Fibroblast of villous mesenchyme (primary cell): ENCODE data around the gene CCDC12. TPM values are rescaled to one million over a fixed set of nuclear protein-coding genes. Genes with fewer than 3 reads are reported as not detected.

ENCODE experiments used
- DNase-seq: peaks from one replicate; pipeline ENCODE4 v3.0.0-alpha.2; 2010; ENCODE audit warnings: low read depth
- H3K4me3 ChIP-seq: 2 replicates; pipeline ENCODE4 v1.5.1; 2011; ENCODE audit warnings: low read depth, mild to moderate bottlenecking, low read length
- CTCF ChIP-seq: IDR thresholded peaks from 2 replicates; pipeline ENCODE4 v1.5.1; 2012; ENCODE audit warnings: low read depth, mild to moderate bottlenecking, low read length; ENCODE audit not compliant: insufficient read depth
- total RNA-seq: library from RNA; depleted of rRNA; stranded (reverse); fragments of >200 nt; gene quantifications from 2 replicates; pipeline ENCODE4 v1.2.3, GENCODE V29; 2012

Gene CCDC12
- total RNA-seq, 1 donor = 18.6 TPM

- no peak overlapping the region for H3K4me3 ChIP-seq
- TF ChIP-seq CTCF = no peak
- DNase-seq = no peak
These were observed 1.8 kb upstream of the CCDC12 start for GRCh38 chr3:46978381-46978780.

- DNase-seq = no peak
- no peak overlapping the region for H3K4me3 ChIP-seq
- TF ChIP-seq CTCF = no peak
These were observed 1.3 kb upstream of the CCDC12 start for GRCh38 chr3:46977811-46978195.

- TF ChIP-seq CTCF = no peak
- H3K4me3 ChIP-seq = peak overlapping the region; percentile 47
These were observed 1.9 kb downstream of the CCDC12 start for GRCh38 chr3:46974421-46975171.

GRCh38 chr3:46972396-46972795 is 4.1 kb downstream of the CCDC12 start:
- DNase-seq = no peak
- H3K4me3 ChIP-seq = no peak overlapping the region
- no peak for TF ChIP-seq CTCF

More at GRCh38 chr3:46974421-46975171, 1.9 kb downstream of the CCDC12 start:
- DNase-seq = no peak

- TF ChIP-seq CTCF = no peak
- DNase-seq = no peak
- no peak overlapping the region for H3K4me3 ChIP-seq
These were observed 4.8 kb downstream of the CCDC12 start for GRCh38 chr3:46971742-46972141.

- no peak for DNase-seq
- H3K4me3 ChIP-seq = no peak overlapping the region
- TF ChIP-seq CTCF = no peak
These were observed 5.4 kb downstream of the CCDC12 start for GRCh38 chr3:46971151-46971550.
